Right atrium auricular region (tissue), 2 donors: Measurements from ENCODE around the gene CDK8. TPM values are rescaled to one million over a fixed set of nuclear protein-coding genes. Genes with fewer than 3 reads are reported as not detected.

Experiments used
- DNase-seq: peaks from one replicate; pipeline ENCODE4 v3.0.0-alpha.2; 2019; ENCODE audit warnings: low spot score
- H3K27ac ChIP-seq, 2 donors: fragments of 200-600 bp; sonication (generic); 1 replicate in 1 of 2; 2 replicates in 1 of 2; pipeline ENCODE4 v1.5.1; 2016 to 2019
- H3K27me3 ChIP-seq, 2 donors: fragments of 200-600 bp; sonication (generic); one replicate each; pipeline versions ENCODE4 v1.5.1 to v1.6.0; 2017 to 2019
- H3K36me3 ChIP-seq: fragments of 200-600 bp; sonication (generic); one replicate; pipeline ENCODE4 v1.5.1; 2016
- H3K4me1 ChIP-seq, 2 donors: fragments of 200-600 bp; sonication (generic); one replicate each; pipeline versions ENCODE4 v1.5.1 to v1.6.0; 2017 to 2019
- H3K4me3 ChIP-seq, 2 donors: fragments of 200-600 bp; sonication (generic); 1 replicate in 1 of 2; 2 replicates in 1 of 2; pipeline ENCODE4 v1.5.1; 2017 to 2019; ENCODE audit warnings: mild to moderate bottlenecking in 1 of 2, moderate library complexity in 1 of 2
- H3K9me3 ChIP-seq, 2 donors: fragments of 200-600 bp; sonication (generic); one replicate each; pipeline ENCODE4 v1.5.1; 2019
- CTCF ChIP-seq, 2 donors: fragments of 200-600 bp; sonication (generic); IDR thresholded peaks; one replicate each; pipeline ENCODE4 v1.5.1; 2019; ENCODE audit warnings: antibody characterized with exemption in 2 of 2
- total RNA-seq, 2 donors: library from RNA; depleted of rRNA; stranded (reverse); fragments of >200 nt; gene quantifications; one replicate each; pipeline ENCODE4 v1.1.0, GENCODE V29; 2016

Gene CDK8
- total RNA-seq, 2 donors from 2014 or later: 8.6 to 10.4 TPM

- Histone ChIP-seq H3K4me1 (peaks cover 0 to 3% of the 10 kb centered on the region in 2 donors), H3K4me3 (no peak overlapping the region), H3K27ac (no peak overlapping the region), H3K9me3 (no peaks in the 10 kb centered on the region), H3K36me3 (no peaks in the 10 kb centered on the region), H3K27me3 (no peaks in the 10 kb centered on the region)
- no peak for DNase-seq
- TF ChIP-seq CTCF (IDR thresholded peaks at IDR 0.05): peak in 1 of 2 donors; percentile 48
Measured at GRCh38 chr13:26377038-26377437, 123.1 kb downstream of the CDK8 start.

GRCh38 chr13:26378116-26378515, 124.2 kb downstream of the CDK8 start:
- Histone ChIP-seq H3K9me3 (no peaks in the 10 kb centered on the region), H3K36me3 (no peaks in the 10 kb centered on the region), H3K4me1 (peaks cover 0 to 3% of the 10 kb centered on the region in 2 donors), H3K27me3 (no peaks in the 10 kb centered on the region), H3K4me3 (no peak overlapping the region), H3K27ac (no peak overlapping the region)
- TF ChIP-seq CTCF (IDR thresholded peaks at IDR 0.05): no peak
- DNase-seq: no peak

GRCh38 chr13:26379831-26380230, 125.9 kb downstream of the CDK8 start:
- no peaks in the 10 kb centered on the region for H3K36me3 ChIP-seq
- no peak overlapping the region for H3K27ac ChIP-seq
- TF ChIP-seq CTCF (IDR thresholded peaks at IDR 0.05): no peak
- H3K9me3 ChIP-seq: no peaks in the 10 kb centered on the region
- H3K27me3 ChIP-seq: no peaks in the 10 kb centered on the region
- no peak for DNase-seq
- H3K4me1 ChIP-seq: peaks cover 0 to 3% of the 10 kb centered on the region in 2 donors
- no peak overlapping the region for H3K4me3 ChIP-seq

GRCh38 chr13:26380930-26381329, 127.0 kb downstream of the CDK8 start:
- Histone ChIP-seq H3K27me3 (no peaks in the 10 kb centered on the region), H3K36me3 (peaks cover 10% of the 10 kb centered on the region), H3K4me3 (no peak overlapping the region), H3K9me3 (no peaks in the 10 kb centered on the region), H3K4me1 (peaks cover 0 to 3% of the 10 kb centered on the region in 2 donors), H3K27ac (no peak overlapping the region)
- no peak for TF ChIP-seq CTCF (IDR thresholded peaks at IDR 0.05)
- no peak for DNase-seq

- no peak for TF ChIP-seq CTCF (IDR thresholded peaks at IDR 0.05)
- H3K36me3 ChIP-seq: peaks cover 15% of the 10 kb centered on the region
- DNase-seq: no peak
- no peak overlapping the region for H3K27ac ChIP-seq
- no peak overlapping the region for H3K4me3 ChIP-seq
- no peaks in the 10 kb centered on the region for H3K27me3 ChIP-seq
- H3K4me1 ChIP-seq: peaks cover 0 to 3% of the 10 kb centered on the region in 2 donors
- no peaks in the 10 kb centered on the region for H3K9me3 ChIP-seq
Measured at GRCh38 chr13:26382366-26382765, 128.4 kb downstream of the CDK8 start.

GRCh38 chr13:26382835-26383234, 128.9 kb downstream of the CDK8 start:
- Histone ChIP-seq H3K4me3 (no peak overlapping the region), H3K27ac (no peak overlapping the region), H3K9me3 (no peaks in the 10 kb centered on the region), H3K36me3 (peaks cover 15% of the 10 kb centered on the region), H3K4me1 (peaks cover 0 to 3% of the 10 kb centered on the region in 2 donors), H3K27me3 (no peaks in the 10 kb centered on the region)
- no peak for DNase-seq
- TF ChIP-seq CTCF (IDR thresholded peaks at IDR 0.05): no peak
